HG02870 (cell line): ENCODE measurements around the gene CRACDL.

ENCODE experiments used
- ATAC-seq: cut with Tn5 transposase; IDR thresholded peaks from one replicate; pipeline ENCODE4 v1.9.1; 2021; ENCODE audit warnings: mild to moderate bottlenecking, moderate library complexity; ENCODE audit not compliant: unreplicated experiment

The CRACDL gene

DNA sequence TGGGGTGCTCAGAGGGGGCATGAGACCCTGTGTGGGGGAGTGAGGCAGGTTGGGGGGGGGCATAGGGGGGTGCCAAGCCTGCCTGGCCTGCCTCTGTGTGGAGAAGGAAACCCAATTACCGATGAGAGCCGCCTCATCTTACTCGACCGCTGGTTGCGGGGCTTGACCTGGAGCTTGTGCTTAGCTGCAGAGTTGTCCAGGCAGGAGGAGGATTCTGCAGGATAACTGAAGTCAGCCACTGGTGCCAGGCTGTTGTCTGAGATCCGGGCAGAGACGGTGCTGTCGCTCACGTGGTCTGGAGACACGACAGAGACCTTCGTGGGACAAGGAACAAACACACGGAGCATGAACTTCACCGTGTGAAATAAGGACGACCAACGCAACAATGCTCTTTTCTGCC, 109.2 kb downstream of the CRACDL start:
- ATAC-seq, result no peak

DNA sequence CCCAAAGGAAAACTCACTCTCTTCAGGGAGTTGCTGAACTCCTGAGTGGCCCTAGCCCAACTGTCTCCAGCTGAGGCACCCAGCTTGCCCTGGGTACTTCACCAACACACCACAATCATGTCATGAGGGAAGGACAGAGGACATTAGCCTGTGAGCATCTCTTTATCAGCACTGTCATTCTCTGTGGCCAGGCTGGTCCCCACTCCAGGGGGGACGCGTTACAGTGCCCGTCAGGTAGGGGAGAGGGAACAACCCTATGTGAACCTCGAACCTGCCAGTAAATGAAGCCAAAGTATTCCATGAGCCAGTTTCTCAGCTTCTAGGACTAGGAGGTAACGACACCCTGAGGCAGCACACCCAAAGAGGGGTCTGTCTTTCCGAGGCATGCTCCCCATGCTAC, 110.2 kb downstream of the CRACDL start:
- ATAC-seq, result no peak

DNA sequence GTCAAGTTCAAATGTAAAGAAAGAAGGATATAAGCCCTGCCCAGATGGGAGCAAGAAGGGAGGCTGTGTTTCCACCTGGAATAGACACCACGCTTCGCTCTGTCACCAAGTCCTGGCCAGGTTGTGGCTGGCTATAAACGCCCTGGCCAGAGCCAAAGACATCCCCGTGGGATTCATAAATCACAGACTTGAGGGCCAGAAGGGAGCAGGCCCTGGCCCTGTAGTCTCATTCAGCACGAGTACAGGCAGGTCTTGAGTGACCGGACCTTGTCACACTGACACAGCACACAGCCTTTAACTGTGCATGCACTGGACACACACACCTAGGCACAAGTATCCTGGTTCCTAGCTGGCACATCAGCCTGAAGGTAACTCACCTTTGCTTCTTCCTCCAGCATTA, 110.6 kb downstream of the CRACDL start:
- no peak for ATAC-seq

DNA sequence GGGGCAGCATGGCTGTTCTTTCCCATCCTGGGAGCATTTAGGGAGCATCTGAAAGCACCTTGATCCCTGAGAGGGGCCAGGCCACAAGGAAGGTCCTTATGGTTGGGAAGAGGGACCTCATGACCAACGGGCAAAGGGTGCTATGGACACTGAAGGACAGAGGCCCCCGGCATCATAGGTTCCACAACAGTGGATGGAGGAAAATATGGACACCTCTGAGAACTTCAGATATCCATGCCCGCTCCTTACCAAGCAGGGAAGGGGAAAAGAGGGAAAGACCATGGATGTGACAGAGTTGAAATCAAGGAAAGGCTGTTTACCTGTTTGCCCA, 111.0 kb downstream of the CRACDL start:
- ATAC-seq, result no peak

DNA sequence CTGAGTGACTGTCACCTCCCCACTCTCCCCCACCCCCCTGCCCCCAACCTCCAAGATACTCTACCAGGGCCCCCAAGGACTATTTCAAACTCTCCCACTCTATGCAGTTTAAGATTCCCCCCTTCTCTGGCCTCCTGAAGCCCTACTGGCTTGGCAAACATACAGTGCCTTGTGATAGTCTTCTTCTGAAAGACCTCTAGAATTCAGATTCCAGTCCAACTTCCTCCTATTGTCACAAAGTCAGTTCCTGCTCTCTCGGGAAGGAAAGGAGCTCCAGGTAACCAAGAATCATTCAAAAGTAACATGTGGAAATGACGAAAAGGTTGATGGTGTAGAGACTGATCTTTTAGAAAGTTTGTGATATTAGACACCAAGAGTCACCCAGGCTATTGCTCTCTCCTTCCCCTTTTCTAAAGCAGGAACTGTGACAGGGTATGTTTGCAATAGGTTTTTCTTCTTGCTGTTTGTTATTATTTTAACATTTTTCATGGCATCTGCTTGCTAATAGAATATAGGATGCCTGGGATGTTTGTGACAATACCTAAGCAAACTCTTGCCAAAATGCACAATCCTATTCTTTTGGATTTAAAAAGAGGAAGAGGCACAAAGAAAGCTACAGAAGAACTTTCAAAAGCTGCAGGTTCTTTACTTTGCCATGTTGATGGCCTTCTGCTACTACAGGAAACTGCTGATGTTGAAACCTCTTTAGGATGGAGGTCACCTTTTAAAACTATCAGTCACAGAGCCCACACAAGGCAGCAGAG, 111.6 kb downstream of the CRACDL start:
- ATAC-seq, result no peak

DNA sequence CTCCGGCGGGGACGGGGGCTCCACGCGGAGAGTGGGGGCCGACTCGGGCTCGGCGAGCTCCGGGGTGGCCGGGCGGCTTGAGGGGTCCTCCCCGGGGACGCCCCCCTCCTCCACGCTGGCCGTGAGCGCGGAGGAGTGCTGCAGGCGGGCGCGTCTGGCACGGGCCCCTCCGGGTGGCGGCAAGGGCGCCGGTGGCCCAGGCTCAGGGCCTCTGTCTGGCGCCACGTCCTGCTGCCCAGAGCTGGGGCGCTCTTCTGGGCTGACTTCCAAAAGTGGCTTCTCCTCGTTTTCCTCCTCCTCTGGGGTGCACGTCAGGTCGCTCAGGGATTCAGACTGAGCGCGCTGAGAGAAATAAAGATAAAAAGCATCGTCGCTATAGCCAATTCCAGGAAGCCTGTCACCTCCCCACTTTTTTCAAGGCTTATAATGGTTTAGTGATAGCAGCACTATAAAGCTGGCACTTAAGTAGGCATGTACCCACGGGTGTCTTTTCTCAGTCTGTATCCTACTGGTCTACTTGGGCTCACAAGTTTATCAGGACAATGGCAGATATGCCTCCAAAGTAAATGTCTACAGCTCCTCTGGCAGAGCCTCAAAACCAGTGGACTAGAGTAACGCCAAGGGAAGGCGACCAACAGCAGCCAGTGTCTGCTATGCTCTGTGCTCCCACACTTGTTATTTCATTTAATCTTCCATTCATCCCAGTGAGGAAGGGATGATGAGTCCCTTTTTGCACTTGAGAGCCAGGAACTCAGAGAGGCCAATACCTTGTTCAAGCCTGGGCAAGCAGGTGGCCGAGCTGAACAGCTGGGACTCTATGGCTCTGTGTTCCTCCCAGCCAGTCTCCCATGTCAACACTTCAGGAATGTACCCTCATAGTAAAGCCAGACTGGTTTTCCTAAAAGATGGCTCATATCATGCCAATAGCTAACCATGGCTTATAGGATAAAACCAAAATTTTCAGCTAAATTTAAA, 112.5 kb downstream of the CRACDL start:
- no peak for ATAC-seq

DNA sequence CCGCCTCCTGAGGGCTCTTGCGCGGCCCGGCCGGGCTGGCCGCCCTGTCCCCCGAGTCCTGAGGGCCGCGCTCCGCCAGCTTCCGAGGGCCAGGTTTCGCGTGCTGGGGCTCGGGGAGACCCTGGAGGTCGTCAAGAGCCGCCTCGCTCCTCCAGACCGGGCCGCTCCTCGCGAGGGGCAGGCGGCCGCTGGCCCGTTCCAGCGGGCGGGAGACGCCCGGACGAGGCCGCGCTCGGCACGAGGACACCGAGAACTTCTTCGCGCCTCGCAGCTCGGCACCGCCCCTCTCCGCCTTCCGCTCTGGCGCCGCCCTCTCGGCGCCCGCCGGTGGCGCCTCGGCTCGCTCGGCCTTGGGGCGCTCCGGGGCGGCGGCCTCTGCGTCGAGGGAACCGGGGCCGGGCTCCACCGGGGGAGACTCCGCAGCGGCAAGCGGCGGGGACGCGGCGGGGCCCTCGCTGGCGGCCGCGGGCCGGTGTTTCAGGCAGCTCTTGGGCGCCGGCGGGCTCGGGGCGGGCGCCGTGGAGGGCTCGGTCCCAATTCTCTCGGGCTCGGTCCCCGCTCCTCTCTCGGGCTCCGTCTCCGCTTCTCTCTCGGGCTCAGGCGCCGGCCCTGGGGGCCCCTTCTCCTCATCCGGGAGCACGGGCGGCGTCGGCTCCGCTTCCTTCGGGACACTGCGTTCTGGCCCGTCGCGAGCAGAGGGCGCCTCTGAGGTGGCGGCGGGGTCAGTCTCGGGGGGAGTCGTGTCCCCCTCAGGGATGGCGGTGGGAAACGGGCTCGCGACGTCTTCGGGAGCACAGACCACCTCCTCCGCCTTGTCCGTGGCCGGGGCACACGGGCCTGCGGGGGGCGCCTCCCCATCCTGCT, 113.5 kb downstream of the CRACDL start:
- no peak for ATAC-seq

DNA sequence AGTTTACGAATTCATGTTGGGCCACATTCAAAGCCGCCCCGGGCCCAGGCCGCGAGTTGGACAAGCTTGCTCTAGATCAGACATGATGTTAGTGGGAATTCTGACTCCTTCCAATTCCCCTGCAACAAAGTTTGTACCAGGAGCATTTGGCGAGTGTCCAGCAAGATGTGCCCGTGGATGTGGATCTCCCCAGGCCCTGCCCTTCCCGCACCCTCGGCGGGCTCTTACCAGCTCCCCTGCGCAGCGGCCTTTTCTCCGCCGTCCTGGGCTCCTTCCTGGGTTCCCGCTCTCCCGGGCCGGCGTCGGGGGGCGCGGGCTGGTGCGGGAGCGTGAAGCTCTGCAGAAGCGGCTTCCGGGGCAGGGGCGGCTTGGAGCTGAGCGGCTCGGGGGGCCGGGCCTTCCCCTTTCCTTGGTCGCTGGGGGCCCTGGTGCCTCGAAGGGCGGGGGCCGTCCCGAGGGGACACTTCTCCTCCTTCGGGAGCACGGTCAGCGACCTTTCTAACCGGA, 114.3 kb downstream of the CRACDL start:
- ATAC-seq, result no peak

DNA sequence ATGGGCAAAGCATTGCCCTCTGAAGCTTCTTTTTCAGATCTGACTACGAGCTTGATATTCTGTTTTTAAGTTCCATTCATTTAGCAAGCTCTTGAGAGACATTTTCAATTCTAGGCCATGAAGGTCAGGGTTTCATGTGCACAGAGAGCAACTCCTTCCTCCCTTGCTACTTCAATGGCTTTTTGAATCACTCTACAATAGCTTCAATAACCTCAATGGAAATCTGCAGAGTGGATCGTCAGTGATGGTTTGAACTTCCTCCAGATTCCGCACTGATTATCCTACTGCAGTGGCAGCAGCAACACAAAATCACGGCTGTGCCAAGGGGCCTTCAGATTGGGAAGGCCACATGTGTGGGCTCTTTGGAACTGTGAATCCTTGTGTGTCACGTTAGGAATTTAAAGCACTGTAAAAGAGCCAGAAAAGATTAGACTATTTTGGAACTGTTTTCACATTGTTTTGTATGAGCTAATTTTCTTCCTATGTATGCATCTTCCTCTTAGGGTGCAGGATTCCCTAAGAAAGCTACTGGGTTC, 116.7 kb downstream of the CRACDL start:
- ATAC-seq, result no peak

DNA sequence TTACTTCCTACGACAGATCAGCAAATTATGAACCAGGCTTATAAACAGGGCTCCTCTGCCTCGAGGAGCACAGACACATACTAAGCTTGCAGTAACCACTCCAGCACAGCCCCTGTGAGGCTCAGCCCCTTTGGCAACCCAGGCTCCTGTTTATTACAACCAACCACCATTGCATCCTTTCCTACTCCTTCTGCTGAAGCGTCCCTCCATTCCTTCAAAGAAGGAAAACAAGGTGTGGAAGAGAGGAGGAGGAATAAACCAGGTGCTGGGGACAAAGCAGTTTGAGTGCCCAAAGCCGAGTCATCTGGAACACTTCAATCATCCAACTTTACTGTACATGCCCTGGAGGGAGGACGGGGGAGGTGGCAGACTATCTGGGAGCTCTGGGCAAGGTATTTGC, 117.9 kb downstream of the CRACDL start:
- ATAC-seq, result no peak

DNA sequence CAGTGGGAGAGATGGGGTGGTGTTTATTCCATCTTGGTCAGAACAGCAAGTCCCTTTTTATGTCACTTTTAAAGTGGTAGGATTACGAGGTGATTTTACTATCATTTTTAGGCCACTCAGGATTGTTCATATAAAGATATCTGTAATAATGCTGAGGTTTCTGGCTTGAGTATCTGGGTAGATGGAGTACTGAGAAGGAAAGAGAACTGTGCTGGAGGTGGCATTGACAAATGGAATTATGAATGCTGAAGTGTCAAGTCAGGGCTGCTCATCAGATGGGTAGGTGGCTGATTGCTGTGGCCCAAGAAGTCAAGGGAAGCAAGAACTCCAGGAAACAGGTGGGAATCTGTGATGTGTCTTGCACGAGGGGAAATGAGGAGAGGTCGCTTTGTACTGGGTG, 119.7 kb downstream of the CRACDL start:
- ATAC-seq, result no peak

DNA sequence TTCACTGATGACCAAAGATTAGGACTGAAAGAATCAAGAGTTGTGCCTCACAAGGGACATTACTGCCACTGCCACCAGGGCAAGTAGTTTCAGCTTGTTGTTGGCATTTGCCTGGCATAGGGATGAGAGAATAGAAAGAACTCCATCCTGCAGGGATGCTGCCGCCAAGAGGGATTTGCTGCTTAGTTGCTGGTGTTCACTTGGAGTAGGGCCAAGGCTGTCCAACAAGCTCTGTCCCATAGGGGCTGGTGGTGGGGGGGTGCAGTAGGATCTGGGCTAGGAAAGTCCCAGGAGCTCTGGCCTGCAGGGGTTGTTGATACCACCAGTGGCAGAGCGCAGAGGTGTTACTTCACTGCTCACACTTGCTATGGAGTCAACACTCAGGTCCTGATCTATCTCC, 120.2 kb downstream of the CRACDL start:
- no peak for ATAC-seq

DNA sequence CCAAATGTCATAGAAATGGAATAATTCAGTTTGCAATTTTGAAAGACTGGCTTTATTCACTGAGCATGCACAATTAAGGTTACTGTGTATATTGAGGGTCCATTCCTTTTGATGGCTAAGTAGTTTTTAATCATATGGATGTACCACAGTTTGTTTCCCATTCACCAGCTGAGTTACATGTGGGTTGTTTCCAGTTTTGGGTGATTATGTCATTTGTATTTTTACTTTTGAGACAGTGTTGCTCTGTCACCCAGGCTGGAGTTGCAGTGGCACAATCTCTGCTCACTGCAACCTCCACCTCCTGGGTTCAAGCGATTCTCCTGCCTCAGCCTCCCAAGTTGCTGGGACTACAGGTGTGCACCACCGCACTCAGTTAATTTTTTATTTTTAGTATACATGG, 124.3 kb downstream of the CRACDL start:
- no peak for ATAC-seq

DNA sequence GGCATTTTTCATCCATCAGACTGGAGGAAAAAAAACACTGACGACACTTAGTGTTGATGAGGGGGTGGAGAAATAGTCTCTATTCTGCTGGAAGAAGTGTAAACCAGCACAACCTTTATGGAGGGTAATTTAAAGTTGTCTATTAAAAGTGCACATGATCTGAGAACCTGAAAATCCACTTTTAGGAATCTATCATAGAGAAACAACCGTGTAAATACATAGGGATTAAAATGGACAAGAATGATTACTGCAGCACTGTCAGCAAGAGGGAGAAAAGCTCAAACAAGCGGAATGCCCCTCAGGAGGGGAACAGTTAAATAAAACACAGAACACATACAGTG, 125.5 kb downstream of the CRACDL start:
- no peak for ATAC-seq

DNA sequence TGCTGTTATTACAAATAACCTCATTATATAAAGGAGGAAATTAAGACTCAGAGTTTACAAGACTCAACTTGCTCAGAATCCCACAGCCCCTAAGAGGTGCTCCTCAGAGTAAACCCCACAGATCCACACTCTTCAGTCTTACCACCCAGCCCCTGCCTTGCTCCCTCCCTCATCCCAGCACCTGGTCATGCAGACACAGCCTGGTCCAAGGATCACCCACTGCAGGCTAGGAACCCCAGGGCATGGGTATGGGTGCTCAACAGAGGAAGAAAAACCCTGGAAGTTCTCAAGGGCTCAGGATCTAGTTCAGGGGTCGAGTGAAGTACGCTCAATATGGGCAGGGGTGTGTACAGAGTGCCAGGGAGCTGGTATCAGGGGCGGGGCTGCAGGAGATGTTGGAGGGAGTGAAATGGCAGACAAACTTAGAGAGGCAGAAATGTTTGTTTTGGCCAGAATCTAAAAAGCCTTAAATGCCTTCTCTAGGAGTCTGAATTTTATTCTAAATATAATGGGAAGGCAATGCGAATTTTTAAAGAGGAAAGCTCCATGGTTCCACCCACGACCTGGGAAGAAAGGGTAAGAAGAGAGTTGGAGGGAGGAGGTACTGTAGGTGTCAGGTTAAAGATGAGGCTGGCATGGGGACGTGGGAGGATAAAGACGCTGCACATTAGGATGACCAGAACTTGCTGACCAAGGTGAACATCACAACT, 126.0 kb downstream of the CRACDL start:
- ATAC-seq, result no peak

DNA sequence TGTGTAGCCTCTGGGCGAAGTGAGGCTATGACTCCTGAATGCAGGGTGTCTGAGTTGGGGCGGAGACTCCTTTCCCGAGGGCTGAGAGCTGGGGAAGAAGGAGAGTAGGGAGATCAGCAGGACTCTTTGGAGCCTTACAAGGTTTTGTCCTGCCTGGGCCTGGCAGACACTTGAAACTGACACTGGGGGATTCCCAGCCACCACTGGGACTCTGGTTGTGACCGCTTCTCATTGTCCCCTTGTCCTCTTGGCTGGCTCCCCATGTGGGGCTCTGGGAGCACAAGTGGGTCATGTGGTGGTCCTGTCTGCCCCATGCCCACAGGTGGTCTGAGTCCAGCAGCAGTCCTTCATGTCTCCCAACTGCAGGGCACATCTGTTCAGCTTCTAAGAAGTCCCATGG, 126.9 kb downstream of the CRACDL start:
- ATAC-seq, result no peak

DNA sequence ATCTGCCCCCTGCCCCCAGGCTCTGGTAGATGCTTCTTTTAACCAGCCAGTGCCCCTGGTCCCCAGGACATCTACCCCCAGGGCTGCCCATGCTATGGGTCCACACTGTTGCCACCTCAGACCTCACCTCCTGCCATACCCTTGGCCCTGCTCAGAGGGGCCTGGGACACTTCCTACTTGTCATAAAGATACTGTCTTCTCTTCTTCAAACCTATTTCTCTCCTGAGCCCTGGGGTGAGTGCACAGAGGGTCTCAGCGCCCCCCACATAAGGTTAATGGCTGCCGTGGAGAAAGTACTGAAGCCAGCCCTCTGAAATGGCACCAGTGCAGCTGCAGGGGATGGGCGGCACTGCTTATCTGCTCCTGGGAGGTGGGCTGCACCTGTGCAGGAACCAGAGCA, 127.5 kb downstream of the CRACDL start:
- ATAC-seq, result no peak

DNA sequence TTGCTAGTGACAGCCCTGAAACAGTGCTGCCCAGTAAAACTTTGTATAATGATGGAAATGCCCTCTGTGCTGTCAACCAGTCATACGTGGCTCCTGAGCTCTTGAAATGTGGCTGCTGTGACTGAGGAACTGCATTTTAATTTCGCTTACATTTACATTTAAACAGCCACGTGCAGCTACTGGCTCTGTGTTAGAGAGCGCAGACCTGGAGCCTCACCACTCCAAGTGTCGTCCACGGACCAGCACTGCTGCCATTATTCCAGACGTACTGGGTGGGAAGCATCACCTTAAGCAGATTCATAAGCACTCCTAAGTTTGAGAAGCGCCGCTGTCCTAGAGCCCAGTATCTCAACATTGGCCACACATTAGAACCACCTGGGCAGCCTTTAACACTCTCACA, 128.1 kb downstream of the CRACDL start:
- no peak for ATAC-seq

DNA sequence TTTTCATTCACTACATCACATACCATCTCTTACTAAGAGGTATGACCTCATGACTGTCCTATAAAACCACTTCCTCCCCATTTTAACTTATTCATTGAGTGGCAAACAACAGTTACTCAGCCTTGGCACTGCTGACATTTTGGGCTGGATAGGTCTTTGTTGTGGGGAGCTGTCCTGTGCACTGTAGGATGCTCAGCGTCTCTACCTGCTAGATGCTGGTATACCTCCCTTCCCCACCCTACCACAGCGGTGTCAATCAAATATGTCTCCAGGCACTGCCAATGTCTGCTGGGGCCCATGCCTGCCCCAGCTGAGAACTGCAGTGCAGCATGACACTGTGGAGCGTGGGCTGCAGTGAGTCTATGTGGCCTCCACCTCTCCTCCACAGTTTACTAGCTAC, 128.8 kb downstream of the CRACDL start:
- ATAC-seq, result no peak

DNA sequence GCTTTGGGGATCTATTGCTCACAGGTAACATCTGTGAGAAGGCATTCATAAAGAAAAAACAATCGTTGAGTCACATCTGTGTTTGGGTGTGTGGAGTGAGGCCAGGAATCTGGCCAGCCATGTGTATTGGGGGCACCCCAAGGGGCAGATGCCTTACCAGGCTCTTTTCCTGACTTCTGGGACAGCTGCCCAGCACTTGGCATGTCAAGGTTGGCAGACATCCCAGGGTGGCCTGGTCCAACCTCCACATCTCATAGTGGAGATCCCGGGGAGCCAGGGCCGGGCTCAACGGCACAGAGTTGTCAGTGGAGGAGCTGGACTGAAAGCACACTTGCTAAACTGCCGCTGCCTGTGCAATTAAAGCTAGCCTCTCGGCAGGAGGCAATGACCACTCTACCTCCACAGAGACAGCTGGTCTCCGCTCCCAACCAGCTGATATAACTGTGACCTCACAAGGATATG, 129.8 kb downstream of the CRACDL start:
- no peak for ATAC-seq
